Erythroblast (primary cell): ENCODE data around the gene POMC.

ENCODE experiments used
- GATA1 ChIP-seq: IDR thresholded peaks from 2 replicates; pipeline ENCODE4 v1.6.1; 2011; ENCODE audit warnings: low read depth, mild to moderate bottlenecking, control low read depth, low read length, moderate library complexity
- POLR2A ChIP-seq: IDR thresholded peaks from 2 replicates; pipeline ENCODE4 v1.6.1; 2011; ENCODE audit warnings: mild to moderate bottlenecking, low read length

DNA sequence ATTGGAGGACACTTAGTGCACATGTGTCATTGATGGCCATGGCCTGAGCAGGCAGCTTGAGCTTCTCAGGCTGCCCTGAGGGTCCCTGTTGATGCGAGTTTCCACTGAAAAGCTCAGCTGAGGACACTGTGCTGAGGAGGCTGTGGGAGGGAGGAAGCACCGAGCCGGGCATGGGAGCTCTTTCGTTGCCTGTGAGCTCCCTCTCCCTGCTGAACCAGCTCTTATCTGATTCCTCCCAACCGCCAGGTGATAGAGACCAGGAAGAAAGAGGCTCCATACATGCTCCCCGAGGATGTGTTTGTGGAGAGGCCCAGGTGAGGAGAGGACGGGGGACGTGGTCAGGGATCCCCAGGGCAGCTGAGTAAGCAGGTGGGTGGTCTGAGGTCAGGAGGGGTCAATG is 27.3 kb downstream of the POMC start:
- TF ChIP-seq POLR2A (no peak), GATA1 (no peak)
